HepG2 (cell line): ENCODE results near the gene SUCLG1. TPM values are rescaled to one million over a fixed set of nuclear protein-coding genes. Genes with fewer than 3 reads are reported as not detected.

Experiments used
- ATAC-seq: fragments of 200-7000 bp; cut with Tn5 transposase; 3 replicates; pipeline ENCODE4 v1.9.1; 2020; ENCODE audit warnings: mild to moderate bottlenecking, moderate library complexity
- BruUV-seq: library from RNA; stranded (reverse); fragments of 400-500 nt; replicated peaks from 2 replicates; lab custom pipeline; 2021; lab: Mats Ljungman, UMichigan
- CTCF ChIA-PET: fragments of 300-600 bp; formaldehyde crosslinking; extraction: SDS; loops from one replicate; lab custom pipeline; 2021; ENCODE audit warnings: low total read pairs, inconsistent platforms, low intra/inter-chr PET ratio; lab: Yijun Ruan, JAX
- POLR2A ChIA-PET: fragments of 350-600 bp; sonication (Branson Sonifier 250); formaldehyde crosslinking; loops from one replicate; lab custom pipeline; 2020; ENCODE audit warnings: antibody characterized with exemption, inconsistent platforms; lab: Yijun Ruan, JAX
- DNase-seq: peaks from one replicate; pipeline ENCODE4 v3.0.0-alpha.2; 2015; ENCODE audit warnings: low spot score
- FAIRE-seq: peaks from 3 replicates; lab custom pipeline; 2011; peaks lifted over from hg19 to GRCh38; lab: Jason Lieb, UNC
- H2AFZ ChIP-seq: one replicate; pipeline ENCODE4 v1.6.1; 2011; ENCODE audit warnings: low read length, inconsistent platforms
- H3K27ac ChIP-seq: fragments of 300-600 bp; 3 replicates; pipeline ENCODE4 v1.8.0; 2011; ENCODE audit warnings: mixed run types, mild to moderate bottlenecking, mixed read lengths, low read length, inconsistent platforms; ENCODE audit not compliant: insufficient read depth; ENCODE audit errors: extremely low read length
- H3K27me3 ChIP-seq, 2 experiments: fragments of 200-600 bp in 1 of 2; 2 replicates in 1 of 2; 3 replicates in 1 of 2; pipeline versions ENCODE4 v1.6.0 to v1.8.0; 2011; ENCODE audit warnings: low read length in 2 of 2, mild to moderate bottlenecking in 2 of 2, moderate library complexity in 2 of 2, inconsistent platforms in 1 of 2; ENCODE audit not compliant: insufficient read depth in 2 of 2, control insufficient read depth in 1 of 2
- H3K36me3 ChIP-seq, 2 experiments: fragments of 200-600 bp in 1 of 2; replicated peaks in 1 of 2; 2 replicates in 1 of 2; 3 replicates in 1 of 2; pipeline versions ENCODE4 v1.5.1 to v1.8.0; 2011; ENCODE audit warnings: low read length in 2 of 2, inconsistent platforms in 1 of 2; ENCODE audit not compliant: insufficient read depth in 2 of 2, control insufficient read depth in 1 of 2
- H3K4me1 ChIP-seq: 2 replicates; pipeline ENCODE4 v1.5.1; 2012; ENCODE audit warnings: low read length, inconsistent platforms; ENCODE audit not compliant: insufficient read depth
- H3K4me2 ChIP-seq: 2 replicates; pipeline ENCODE4 v1.6.0; 2011; ENCODE audit warnings: low read depth, low read length, inconsistent platforms
- H3K4me3 ChIP-seq, 3 experiments: fragments of 200-600 bp in 1 of 3; sonication (generic), shearing (Covaris generic) in 1 of 3; replicated peaks in 1 of 3; 2 replicates each; pipeline ENCODE4 v1.5.1; 2011 to 2016; ENCODE audit warnings: low read length in 3 of 3, inconsistent platforms in 2 of 3, low read depth in 2 of 3, mild to moderate bottlenecking in 2 of 3, control low read depth in 1 of 3, mixed read lengths in 1 of 3; ENCODE audit not compliant: insufficient read depth in 1 of 3
- H3K79me2 ChIP-seq: one replicate; pipeline ENCODE4 v1.6.1; 2011; ENCODE audit warnings: low read length, inconsistent platforms; ENCODE audit not compliant: insufficient read depth
- H3K9ac ChIP-seq: 2 replicates; pipeline ENCODE4 v1.6.0; 2011; ENCODE audit warnings: mild to moderate bottlenecking, low read depth, low read length, inconsistent platforms; ENCODE audit not compliant: insufficient read depth
- H3K9me3 ChIP-seq: 2 replicates; pipeline ENCODE4 v1.5.1; 2012; ENCODE audit warnings: mild to moderate bottlenecking, low read length
- H4K20me1 ChIP-seq: 2 replicates; pipeline ENCODE4 v1.6.0; 2011; ENCODE audit warnings: inconsistent platforms, mild to moderate bottlenecking, low read length, moderate library complexity; ENCODE audit not compliant: insufficient read depth
- CCAR2 ChIP-seq: fragments of 200-400 bp; formaldehyde crosslinking; optimal IDR thresholded peaks from 2 replicates; pipeline ENCODE3; 2018; ENCODE audit warnings: low read depth, mild to moderate bottlenecking, low read length, moderate library complexity
- DMAP1 ChIP-seq: IDR thresholded peaks from 2 replicates; pipeline ENCODE4 v1.6.1; 2016
- IKZF4 ChIP-seq: sonication (generic); formaldehyde crosslinking; IDR thresholded peaks from 2 replicates; pipeline ENCODE4 v1.5.1; 2020; ENCODE audit warnings: borderline replicate concordance, mild to moderate bottlenecking, low read depth, missing genetic modification reagents; ENCODE audit errors: not compliant biosample characterization
- NR2C2 ChIP-seq: sonication (generic); formaldehyde crosslinking; IDR thresholded peaks from 2 replicates; pipeline ENCODE4 v1.4.0; 2020; ENCODE audit warnings: missing genetic modification reagents, mild to moderate bottlenecking, moderate library complexity, borderline replicate concordance
- POLR2A ChIP-seq, 2 experiments: IDR thresholded peaks; 2 replicates each; pipeline ENCODE4 v1.6.1; 2011; ENCODE audit warnings: low read depth in 2 of 2, low read length in 2 of 2, mild to moderate bottlenecking in 1 of 2, moderate library complexity in 1 of 2; ENCODE audit not compliant: insufficient read depth in 1 of 2
- RBM39 ChIP-seq: fragments of 200-400 bp; formaldehyde crosslinking; IDR thresholded peaks from one replicate; pipeline ENCODE4 v1.6.1; 2018; ENCODE audit warnings: antibody characterized with exemption, mild to moderate bottlenecking, low read depth, low read length; ENCODE audit not compliant: poor library complexity, severe bottlenecking
- SRY ChIP-seq: sonication (generic); formaldehyde crosslinking; IDR thresholded peaks from 2 replicates; pipeline ENCODE4 v1.8.0; 2022; ENCODE audit warnings: mild to moderate bottlenecking, missing genetic modification reagents
- WGBS: methylation state at CpG from one replicate; pipeline ENCODE4 v1.1.6; 2017; ENCODE audit warnings: low lambda C conversion rate; 5-methylcytosine and 5-hydroxymethylcytosine counted together
- in situ Hi-C: cut with HindIII; loops from 2 replicates; pipeline ENCODE4 v1.10.0; 2017; ENCODE audit warnings: low pct_unique_long_range_greater_than_20kb; ENCODE audit not compliant: extremely low pct_ligation_motif_present
- intact Hi-C: fragments of 100-400 bp; cut with micrococcal nuclease; formaldehyde crosslinking; loops from one replicate; pipeline ENCODE4 v1.10.0; 2022; ENCODE audit not compliant: unreplicated experiment
- polyA plus RNA-seq, 8 experiments: library from polyadenylated mRNA; depleted of rRNA in 3 of 8; stranded (reverse) in 7 of 8; unstranded in 1 of 8; fragments of >200 nt; fragmentation: Illumina TruSeq in 4 of 8; extraction: Trizol in 4 of 8; gene quantifications; 2 replicates each; pipeline versions ENCODE4 v1.2.1 to v1.2.3, GENCODE V29; 2011 to 2016; ENCODE audit warnings: low read depth in 4 of 8, missing spikeins in 1 of 8, mixed read lengths in 1 of 8; ENCODE audit not compliant: insufficient read depth in 1 of 8
- total RNA-seq, 5 experiments: library from RNA; depleted of rRNA; stranded (reverse); fragments of >200 nt; fragmentation: Illumina TruSeq; extraction: Trizol; gene quantifications; 2 replicates each; pipeline ENCODE4 v1.2.3, GENCODE V29; 2016; ENCODE audit warnings: low read depth in 1 of 5
- TF ChIP-seq, protein P1 (sequence below): sonication (generic); formaldehyde crosslinking; IDR thresholded peaks from 2 replicates; pipeline ENCODE4 v1.9.0; 2021; ENCODE audit warnings: missing genetic modification reagents, mild to moderate bottlenecking, borderline replicate concordance
- TF ChIP-seq, protein P2 (sequence below): sonication (generic); formaldehyde crosslinking; IDR thresholded peaks from 2 replicates; pipeline ENCODE4 v1.4.0; 2020; ENCODE audit warnings: missing genetic modification reagents, borderline replicate concordance
- TF ChIP-seq, protein P3 (sequence below): sonication (generic); formaldehyde crosslinking; IDR thresholded peaks from 2 replicates; pipeline ENCODE4 v1.5.1; 2020; ENCODE audit warnings: missing genetic modification reagents, mild to moderate bottlenecking, borderline replicate concordance

The SUCLG1 gene
- total and polyA plus RNA-seq, 2 of the 13 experiments (the other 11 are each of a cell fraction or from before 2014, with no cell fraction given): 58.7 to 121 TPM

DNA sequence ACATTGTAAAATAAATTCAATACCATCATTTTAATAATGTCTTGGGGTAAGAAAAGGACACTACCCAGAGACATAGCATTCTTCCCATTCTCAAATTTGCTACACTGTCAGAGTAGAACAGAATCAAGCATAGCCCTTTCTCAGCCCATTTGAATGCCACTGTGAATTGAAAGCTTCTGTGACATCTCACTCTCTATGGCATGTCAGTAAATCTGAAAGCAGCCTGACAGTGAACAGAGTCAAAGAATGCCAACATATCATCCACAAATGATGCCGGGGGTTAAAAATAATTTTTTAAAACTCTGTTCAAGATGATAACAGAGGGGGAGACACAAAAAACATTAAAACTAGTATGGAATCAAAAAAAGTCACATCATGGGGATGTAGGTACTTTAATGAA is 17.6 kb downstream of the SUCLG1 start:
- ATAC-seq (no peak), DNase-seq (no peak), FAIRE-seq (no peak)
- Histone ChIP-seq H3K4me2 (no peak overlapping the region), H2AFZ (no peak overlapping the region), H3K36me3 (peaks cover 27 to 78% of the 10 kb centered on the region in 2 experiments), H3K4me3 (no peak overlapping the region), H3K9ac (no peak overlapping the region), H4K20me1 (no peaks in the 10 kb centered on the region), H3K27ac (no peak overlapping the region), H3K79me2 (no peaks in the 10 kb centered on the region), H3K4me1 (no peaks in the 10 kb centered on the region), H3K9me3 (no peaks in the 10 kb centered on the region), H3K27me3 (no peaks in the 10 kb centered on the region)
- TF ChIP-seq DMAP1 (CRISPR knock-in tag) (no peak), RBM39 (no peak), CCAR2 (no peak), SRY (CRISPR knock-in tag) (no peak), IKZF4 (no peak), NR2C2 (CRISPR knock-in tag) (no peak), POLR2A (IDR thresholded peaks at IDR 0.05; ENCODE audit: insufficient read depth in 1 of 2, low read depth in 2 of 2, low read length in 2 of 2) (no peak)
- TF ChIP-seq, protein P1, sequence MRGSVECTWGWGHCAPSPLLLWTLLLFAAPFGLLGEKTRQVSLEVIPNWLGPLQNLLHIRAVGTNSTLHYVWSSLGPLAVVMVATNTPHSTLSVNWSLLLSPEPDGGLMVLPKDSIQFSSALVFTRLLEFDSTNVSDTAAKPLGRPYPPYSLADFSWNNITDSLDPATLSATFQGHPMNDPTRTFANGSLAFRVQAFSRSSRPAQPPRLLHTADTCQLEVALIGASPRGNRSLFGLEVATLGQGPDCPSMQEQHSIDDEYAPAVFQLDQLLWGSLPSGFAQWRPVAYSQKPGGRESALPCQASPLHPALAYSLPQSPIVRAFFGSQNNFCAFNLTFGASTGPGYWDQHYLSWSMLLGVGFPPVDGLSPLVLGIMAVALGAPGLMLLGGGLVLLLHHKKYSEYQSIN: no peak
- TF ChIP-seq, protein P2, sequence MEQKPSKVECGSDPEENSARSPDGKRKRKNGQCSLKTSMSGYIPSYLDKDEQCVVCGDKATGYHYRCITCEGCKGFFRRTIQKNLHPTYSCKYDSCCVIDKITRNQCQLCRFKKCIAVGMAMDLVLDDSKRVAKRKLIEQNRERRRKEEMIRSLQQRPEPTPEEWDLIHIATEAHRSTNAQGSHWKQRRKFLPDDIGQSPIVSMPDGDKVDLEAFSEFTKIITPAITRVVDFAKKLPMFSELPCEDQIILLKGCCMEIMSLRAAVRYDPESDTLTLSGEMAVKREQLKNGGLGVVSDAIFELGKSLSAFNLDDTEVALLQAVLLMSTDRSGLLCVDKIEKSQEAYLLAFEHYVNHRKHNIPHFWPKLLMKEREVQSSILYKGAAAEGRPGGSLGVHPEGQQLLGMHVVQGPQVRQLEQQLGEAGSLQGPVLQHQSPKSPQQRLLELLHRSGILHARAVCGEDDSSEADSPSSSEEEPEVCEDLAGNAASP: no peak
- TF ChIP-seq, protein P3, sequence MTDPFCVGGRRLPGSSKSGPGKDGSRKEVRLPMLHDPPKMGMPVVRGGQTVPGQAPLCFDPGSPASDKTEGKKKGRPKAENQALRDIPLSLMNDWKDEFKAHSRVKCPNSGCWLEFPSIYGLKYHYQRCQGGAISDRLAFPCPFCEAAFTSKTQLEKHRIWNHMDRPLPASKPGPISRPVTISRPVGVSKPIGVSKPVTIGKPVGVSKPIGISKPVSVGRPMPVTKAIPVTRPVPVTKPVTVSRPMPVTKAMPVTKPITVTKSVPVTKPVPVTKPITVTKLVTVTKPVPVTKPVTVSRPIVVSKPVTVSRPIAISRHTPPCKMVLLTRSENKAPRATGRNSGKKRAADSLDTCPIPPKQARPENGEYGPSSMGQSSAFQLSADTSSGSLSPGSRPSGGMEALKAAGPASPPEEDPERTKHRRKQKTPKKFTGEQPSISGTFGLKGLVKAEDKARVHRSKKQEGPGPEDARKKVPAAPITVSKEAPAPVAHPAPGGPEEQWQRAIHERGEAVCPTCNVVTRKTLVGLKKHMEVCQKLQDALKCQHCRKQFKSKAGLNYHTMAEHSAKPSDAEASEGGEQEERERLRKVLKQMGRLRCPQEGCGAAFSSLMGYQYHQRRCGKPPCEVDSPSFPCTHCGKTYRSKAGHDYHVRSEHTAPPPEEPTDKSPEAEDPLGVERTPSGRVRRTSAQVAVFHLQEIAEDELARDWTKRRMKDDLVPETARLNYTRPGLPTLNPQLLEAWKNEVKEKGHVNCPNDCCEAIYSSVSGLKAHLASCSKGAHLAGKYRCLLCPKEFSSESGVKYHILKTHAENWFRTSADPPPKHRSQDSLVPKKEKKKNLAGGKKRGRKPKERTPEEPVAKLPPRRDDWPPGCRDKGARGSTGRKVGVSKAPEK (CRISPR knock-in tag): no peak
- POLR2A ChIA-PET: no interaction called here
- CTCF ChIA-PET: no interaction called here
- intact Hi-C loops (no loop called here), in situ Hi-C loops (no loop called here)
- 96% methylated on average over 1 of the region's 1 CpG for WGBS
- no TSS peak for BruUV-seq
